Measurements from ENCODE around the gene ASB3. TPM values are rescaled to one million over a fixed set of nuclear protein-coding genes. Genes with fewer than 3 reads are reported as not detected.

Gene ASB3
- total RNA-seq (2022; extraction: Qiagen RNA extraction) = 11.5 to 14.0 TPM (median 12.8 TPM) in 5 replicates

GRCh38 chr2:53786705-53787613 is at the start of gene ASB3, which contains the start of gene ERLEC1:
ASB3 (minus strand) TSS chr2:53786953; CDS start chr2:53765572, 21,381 bp downstream.
ERLEC1 (plus strand) TSS chr2:53787044; CDS start chr2:53787211, 167 bp downstream.

GRCh38 chr2:53767405-53768241 is 19.1 kb downstream of the ASB3 start, which contains the start of gene CHAC2:
CHAC2 (plus strand) TSS chr2:53767804; CDS start chr2:53767887, 83 bp downstream.

Other genes with a start within 250 kb of the ASB3 start
- 12.1 to 16.7 TPM (median 13.0 TPM) in 5 replicates for gene CHAC2, start 19.1 kb downstream of the ASB3 start, total RNA-seq (2022; extraction: Qiagen RNA extraction)
- 51.3 to 67.2 TPM (median 58.3 TPM) in 5 replicates for gene ERLEC1, start 91 bp upstream of the ASB3 start, total RNA-seq (2022; extraction: Qiagen RNA extraction)
- gene GPR75, start 73.0 kb upstream of the ASB3 start, total RNA-seq (2022; extraction: Qiagen RNA extraction) = 1.3 to 1.8 TPM (median 1.5 TPM) in 5 replicates
- gene PSME4, start 184.0 kb upstream of the ASB3 start, total RNA-seq (2022; extraction: Qiagen RNA extraction) = 38.8 to 43.5 TPM (median 39.5 TPM) in 5 replicates